H1 (cell line): ENCODE results near the gene SFMBT2. TPM values are rescaled to one million over a fixed set of nuclear protein-coding genes. Genes with fewer than 3 reads are reported as not detected.

Experiments used
- CHD7 ChIP-seq: fragments of 300-600 bp; sonication (generic); IDR thresholded peaks from 2 replicates; pipeline ENCODE4 v1.7.1; 2012; ENCODE audit warnings: low read length, moderate library complexity, mild to moderate bottlenecking, inconsistent platforms; ENCODE audit not compliant: insufficient replicate concordance
- FOSL1 ChIP-seq: IDR thresholded peaks from 2 replicates; pipeline ENCODE4 v1.6.1; 2011; ENCODE audit warnings: mild to moderate bottlenecking, low read depth, low read length, moderate library complexity; ENCODE audit not compliant: insufficient read depth
- RBBP5 ChIP-seq: IDR thresholded peaks from 2 replicates; pipeline ENCODE4 v1.7.1; 2012; ENCODE audit warnings: low read depth, mild to moderate bottlenecking, inconsistent platforms, low read length, moderate library complexity, borderline replicate concordance
- polyA plus RNA-seq, 7 experiments: library from polyadenylated mRNA; depleted of rRNA in 3 of 7; stranded (reverse) in 5 of 7; unstranded in 2 of 7; fragments of >200 nt in 5 of 7; fragments of 200-250 nt in 2 of 7; gene quantifications; 1 replicate in 5 of 7; 2 replicates in 1 of 7; 4 replicates in 1 of 7; pipeline versions ENCODE4 v1.2.1 to v1.2.3, GENCODE V29; 2011 to 2013; ENCODE audit warnings: missing spikeins in 2 of 7, mixed read lengths in 2 of 7
- total RNA-seq: library from RNA; stranded (reverse); fragmentation: NEBNext Ultra II Directional; extraction: Animal tissue kit (Norgen Biotek cat#: 25700); gene quantifications from 2 replicates; pipeline ENCODE4 v1.2.1, GENCODE V29; 2021
- TF ChIP-seq, protein P1 (sequence below): IDR thresholded peaks from 2 replicates; pipeline ENCODE4 v1.6.1; 2011; ENCODE audit warnings: low read depth, mild to moderate bottlenecking, low read length; ENCODE audit not compliant: insufficient read depth

The SFMBT2 gene
- total and polyA plus RNA-seq, 2 of the 8 experiments (the other 6 are each of a cell fraction or from before 2014, with no cell fraction given), result 2.9 to 11.0 TPM

GRCh38 chr10:7233259-7233991 is 177.4 kb downstream of the SFMBT2 start (continued):
- TF ChIP-seq CHD7, result no peak
- TF ChIP-seq, protein P1, sequence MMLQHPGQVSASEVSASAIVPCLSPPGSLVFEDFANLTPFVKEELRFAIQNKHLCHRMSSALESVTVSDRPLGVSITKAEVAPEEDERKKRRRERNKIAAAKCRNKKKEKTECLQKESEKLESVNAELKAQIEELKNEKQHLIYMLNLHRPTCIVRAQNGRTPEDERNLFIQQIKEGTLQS, result no peak
- no peak for TF ChIP-seq RBBP5
- no peak for TF ChIP-seq FOSL1
